Smooth muscle cell of the brain vasculature (primary cell): ENCODE results near the gene TIMM21.

Experiments used
- DNase-seq: peaks from one replicate; pipeline ENCODE4 v3.0.0-alpha.2; 2012; ENCODE audit warnings: low read depth, low spot score

Gene TIMM21

GRCh38 chr18:74191577-74191976, 43.3 kb downstream of the TIMM21 start:
- no peak for DNase-seq

GRCh38 chr18:74194691-74195090, 46.4 kb downstream of the TIMM21 start:
- no peak for DNase-seq

DNA sequence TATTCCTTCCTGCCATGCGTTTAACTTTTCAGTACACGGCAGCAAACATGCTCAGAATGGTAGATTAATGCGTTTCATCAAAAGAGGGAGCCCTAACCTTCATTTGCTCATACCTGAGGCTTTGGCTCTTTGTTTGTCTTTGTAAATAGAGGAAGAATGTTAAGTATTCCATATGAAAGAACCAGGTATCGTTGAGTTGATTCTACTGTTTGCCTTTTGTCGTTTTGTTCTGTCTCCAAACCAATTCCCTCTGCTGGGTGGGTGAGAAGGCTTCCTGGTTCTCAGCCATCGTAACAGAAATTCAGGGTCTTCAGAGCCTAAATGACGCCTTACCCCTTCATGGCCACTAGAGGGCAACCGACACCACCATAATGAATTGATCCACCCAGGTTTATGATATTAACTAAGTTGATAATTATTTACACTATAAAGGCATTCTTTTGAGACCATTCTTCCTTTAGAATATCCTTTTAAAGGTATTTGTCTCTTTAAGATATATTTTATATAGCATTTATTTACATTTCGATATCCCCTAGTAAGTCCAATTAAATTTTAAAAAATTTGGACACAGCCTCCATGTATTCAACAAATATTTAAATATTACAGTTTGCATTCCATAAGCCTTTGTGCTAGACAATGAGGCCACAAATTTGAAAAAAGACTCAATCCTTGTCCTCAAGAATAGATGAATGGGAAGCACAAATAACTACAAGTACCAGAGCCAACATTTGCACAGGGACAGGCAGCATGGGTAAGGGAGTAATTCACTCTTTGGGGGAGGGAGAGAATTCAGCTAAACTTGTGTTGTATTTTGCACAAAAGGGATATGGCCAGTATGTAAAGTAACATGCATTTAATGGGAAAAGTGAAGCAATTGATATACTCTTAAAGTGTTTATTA, 48.1 kb downstream of the TIMM21 start:
- DNase-seq, result peak; percentile 32

DNA sequence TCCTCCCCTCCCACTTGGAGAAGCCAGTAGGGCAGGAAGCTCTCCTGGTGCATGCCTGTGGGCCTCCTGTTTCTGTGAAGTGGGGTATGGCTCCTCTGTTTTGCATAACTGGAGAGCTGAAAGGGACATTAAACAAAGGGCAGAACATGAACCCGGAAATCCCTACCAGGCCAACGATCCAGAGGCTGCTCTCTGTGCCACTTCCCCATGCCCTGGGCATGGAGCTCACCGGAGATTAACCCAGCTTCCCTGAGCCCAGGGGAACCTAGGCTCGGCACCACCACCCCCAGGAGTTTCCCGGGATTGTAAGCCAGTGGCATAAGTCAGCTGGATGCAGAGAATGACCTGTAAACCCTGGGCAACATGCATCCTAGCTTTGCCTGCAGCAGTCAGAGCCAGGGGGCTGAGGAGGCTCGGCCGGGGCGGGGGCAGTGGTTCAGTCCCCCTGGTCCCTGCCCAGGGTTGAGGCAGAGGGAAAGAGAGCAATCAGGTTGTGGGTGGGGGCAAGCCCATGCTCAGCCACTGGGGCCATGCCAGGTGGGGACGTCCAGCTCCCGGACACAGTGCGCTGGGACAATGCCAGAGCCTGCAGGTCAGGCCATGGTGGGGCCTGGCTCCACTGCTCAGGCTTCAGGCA, 49.5 kb downstream of the TIMM21 start:
- DNase-seq, result no peak

DNA sequence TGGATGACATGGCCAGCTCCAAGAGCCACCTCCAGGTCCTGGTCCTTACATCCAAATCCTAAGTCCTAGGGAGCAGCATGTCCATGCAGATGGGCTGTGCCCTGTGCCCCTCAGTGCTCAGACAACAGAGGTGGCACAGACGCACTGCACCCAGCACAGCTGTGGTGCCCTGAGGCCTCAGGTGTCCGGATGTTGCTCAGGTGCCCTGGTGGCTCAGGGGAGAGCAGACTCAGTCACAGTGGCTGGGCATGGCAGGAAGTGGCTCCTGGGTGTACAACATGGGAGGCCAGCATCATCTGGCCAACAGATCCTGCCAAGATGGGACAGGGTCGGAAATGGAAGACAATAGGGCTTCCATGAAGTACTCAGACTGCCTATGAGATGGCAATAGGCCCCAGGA, 50.1 kb downstream of the TIMM21 start:
- DNase-seq, result no peak

DNA sequence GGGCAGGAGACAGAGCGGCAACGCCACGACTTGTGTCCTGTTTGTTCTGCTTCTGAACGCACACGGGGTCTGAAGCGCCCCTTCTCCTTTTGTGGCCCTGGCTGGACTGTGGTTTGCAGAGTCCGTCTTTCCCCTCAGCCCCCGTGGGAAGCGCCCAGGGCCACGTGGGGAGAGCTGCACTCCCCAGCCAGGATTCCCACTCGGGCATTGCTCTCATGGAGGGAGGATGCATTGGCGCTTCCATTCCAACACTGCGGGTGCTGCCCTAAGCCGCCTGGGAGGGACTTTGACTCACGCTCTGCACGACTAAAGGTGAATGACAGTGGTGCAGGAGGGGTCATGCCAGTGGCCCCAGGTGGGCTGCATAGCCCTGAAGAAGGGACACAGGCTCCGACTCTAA, 52.5 kb downstream of the TIMM21 start:
- DNase-seq, result no peak

DNA sequence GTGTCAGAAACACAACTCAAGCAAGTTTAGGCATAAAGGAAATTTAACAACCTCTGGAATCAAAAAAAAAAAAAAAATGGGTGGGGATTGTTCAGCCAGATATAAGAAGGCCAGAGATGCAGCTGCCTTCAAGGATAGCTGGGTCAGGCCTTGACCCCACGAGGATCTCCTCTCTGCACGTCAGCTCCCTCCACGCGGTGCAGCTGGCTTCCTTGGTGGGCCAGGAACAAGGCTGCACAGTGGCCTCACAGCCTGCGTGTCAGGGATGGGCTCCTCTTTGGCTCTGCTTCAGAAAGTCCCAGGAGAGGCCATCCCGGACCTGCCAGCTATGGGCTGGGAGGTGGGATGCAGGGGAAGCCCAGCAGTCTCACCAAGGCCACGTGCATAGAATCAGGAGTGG, 55.5 kb downstream of the TIMM21 start:
- DNase-seq, result no peak

DNA sequence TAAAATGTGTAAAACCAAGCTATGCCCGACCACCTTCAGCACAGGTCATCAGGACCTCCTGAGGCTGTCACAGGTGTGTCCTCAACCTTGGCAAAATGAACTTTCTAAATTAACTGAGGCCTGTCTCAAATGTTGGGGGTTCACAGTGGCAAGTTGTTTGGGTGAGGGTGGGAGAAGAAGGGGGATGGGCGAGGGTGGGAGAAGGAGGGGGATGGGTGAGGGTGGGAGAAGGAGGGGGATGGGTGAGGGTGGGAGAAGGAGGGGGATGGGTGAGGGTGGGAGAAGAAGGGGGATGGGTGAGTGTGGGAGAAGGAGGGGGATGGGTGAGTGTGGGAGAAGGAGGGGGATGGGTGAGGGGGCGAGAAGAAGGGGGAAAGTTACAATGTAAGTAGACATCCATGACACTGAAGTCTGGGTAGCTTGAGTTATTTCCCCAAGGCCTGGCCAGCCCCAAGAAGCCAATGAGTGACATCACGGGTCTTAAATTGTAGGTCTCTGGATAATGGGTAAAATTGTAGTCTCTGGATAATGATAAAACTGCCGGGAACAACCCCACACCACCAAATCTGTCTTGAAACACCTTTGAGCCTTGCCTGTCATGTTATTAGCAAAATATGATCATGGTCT, 56.3 kb downstream of the TIMM21 start:
- no peak for DNase-seq
